ENCODE measurements around the gene NTHL1.

The NTHL1 gene

DNA sequence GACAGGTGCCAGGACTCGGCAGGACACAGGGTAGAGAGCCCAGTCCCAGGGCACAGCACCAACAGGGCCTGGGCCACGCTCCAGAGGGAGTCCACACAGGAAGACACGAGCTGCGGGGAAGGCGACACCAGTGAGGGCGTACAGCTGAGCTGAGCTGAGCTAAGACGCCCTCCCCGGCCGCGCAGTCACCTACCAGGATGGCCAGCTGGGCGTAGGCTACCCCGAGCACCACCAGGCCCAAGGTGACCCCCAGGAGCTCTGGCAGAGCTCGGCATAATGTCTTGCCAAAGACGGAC is 42.8 kb upstream of the NTHL1 start:
- no peak for DNase-seq
- Histone ChIP-seq H3K4me1 (ENCODE audit: control insufficient read depth, insufficient read depth, low read length, poor library complexity, severe bottlenecking) (no peaks in the 10 kb centered on the region), H3K27ac (ENCODE audit: insufficient read depth, low read length, poor library complexity, severe bottlenecking) (no peak overlapping the region), H3K27me3 (replicated peaks; ENCODE audit: control insufficient read depth, insufficient read depth, low read length, poor library complexity, severe bottlenecking) (no peaks in the 10 kb centered on the region), H3K9me3 (ENCODE audit: control insufficient read depth, low read length) (no peaks in the 10 kb centered on the region), H3K4me3 (ENCODE audit: insufficient read depth, low read depth, low read length, poor library complexity, severe bottlenecking) (no peak overlapping the region), H3K36me3 (ENCODE audit: control insufficient read depth, insufficient read depth, low read length) (peaks cover 52% of the 10 kb centered on the region)

DNA sequence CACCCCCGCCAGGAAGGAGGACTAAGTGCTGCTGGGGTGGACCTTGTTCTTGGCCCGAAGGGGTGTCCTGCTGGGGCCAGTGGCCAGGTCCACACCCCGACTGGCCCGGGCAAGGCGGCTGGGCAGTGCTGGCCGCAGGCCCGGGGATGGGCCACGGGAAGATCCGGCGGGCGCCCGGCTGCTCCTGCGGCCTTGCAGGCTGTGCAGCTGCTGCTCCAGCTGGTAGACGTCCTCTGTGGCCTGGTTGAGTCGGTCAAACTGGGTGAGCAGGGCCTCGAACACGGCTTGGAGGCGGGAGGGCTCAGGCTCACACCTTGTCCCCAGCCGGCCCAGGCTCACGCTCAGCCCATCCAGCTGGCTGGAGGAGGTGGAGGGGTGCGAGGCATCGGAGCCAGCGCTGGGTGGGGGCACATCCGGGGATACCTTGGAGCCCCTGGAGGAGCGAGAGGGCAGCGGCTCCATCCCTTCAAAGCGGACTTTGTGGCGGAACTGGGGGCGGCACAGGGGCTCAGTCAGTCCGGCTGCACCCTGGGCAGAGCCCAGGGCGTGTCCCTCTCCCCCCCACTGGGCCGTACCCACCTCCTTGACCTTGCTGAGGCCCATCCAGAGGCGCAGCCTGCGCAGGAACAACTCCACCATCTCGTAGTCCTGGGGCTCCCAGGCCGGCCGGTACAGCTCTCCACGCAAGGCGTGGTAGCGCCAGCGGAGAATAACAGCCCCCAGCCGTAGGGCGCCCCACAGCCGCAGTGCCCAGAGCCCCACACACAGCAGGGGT is 42.3 kb upstream of the NTHL1 start:
- DNase-seq = no peak
- H3K4me3 ChIP-seq (ENCODE audit: insufficient read depth, low read depth, low read length, poor library complexity, severe bottlenecking) = no peak overlapping the region
- H3K9me3 ChIP-seq (ENCODE audit: control insufficient read depth, low read length) = no peaks in the 10 kb centered on the region
- no peaks in the 10 kb centered on the region for H3K27me3 ChIP-seq (replicated peaks; ENCODE audit: control insufficient read depth, insufficient read depth, low read length, poor library complexity, severe bottlenecking)
- peaks cover 55% of the 10 kb centered on the region for H3K36me3 ChIP-seq (ENCODE audit: control insufficient read depth, insufficient read depth, low read length)
- no peak overlapping the region for H3K27ac ChIP-seq (ENCODE audit: insufficient read depth, low read length, poor library complexity, severe bottlenecking)
- H3K4me1 ChIP-seq (ENCODE audit: control insufficient read depth, insufficient read depth, low read length, poor library complexity, severe bottlenecking) = no peaks in the 10 kb centered on the region

DNA sequence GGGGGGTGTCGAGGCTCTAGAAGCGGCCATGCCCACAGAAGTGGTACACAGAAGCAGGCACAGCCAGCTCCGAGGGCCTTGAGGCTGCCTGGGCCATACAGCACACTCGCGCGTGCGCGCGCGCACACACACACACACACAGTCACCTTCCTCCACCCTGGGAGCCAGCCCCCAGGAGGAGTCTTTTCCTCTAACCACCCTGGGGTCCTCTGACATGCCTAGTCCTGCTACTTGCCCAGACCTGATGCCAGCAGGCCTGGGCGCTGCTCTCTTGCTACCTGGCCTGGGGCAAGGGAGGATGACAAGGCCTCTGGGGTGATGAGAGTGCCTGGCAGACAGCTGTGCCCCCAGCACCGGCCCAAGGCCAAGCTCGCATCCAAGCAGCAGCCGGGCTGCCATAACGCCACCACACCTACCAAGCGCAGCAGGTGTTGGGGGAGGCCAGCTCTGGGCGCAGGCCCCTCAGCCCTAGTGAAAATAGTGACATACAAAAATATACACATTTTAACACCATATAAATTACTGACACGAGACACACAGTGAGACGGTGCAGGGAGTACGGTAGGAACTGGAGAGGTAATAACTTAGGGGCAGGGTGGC is 41.2 kb upstream of the NTHL1 start:
- no peaks in the 10 kb centered on the region for H3K27me3 ChIP-seq (replicated peaks; ENCODE audit: control insufficient read depth, insufficient read depth, low read length, poor library complexity, severe bottlenecking)
- peaks cover 62% of the 10 kb centered on the region for H3K36me3 ChIP-seq (ENCODE audit: control insufficient read depth, insufficient read depth, low read length)
- H3K4me3 ChIP-seq (ENCODE audit: insufficient read depth, low read depth, low read length, poor library complexity, severe bottlenecking) = no peak overlapping the region
- DNase-seq = no peak
- H3K9me3 ChIP-seq (ENCODE audit: control insufficient read depth, low read length) = no peaks in the 10 kb centered on the region
- no peak overlapping the region for H3K27ac ChIP-seq (ENCODE audit: insufficient read depth, low read length, poor library complexity, severe bottlenecking)
- H3K4me1 ChIP-seq (ENCODE audit: control insufficient read depth, insufficient read depth, low read length, poor library complexity, severe bottlenecking) = no peaks in the 10 kb centered on the region

DNA sequence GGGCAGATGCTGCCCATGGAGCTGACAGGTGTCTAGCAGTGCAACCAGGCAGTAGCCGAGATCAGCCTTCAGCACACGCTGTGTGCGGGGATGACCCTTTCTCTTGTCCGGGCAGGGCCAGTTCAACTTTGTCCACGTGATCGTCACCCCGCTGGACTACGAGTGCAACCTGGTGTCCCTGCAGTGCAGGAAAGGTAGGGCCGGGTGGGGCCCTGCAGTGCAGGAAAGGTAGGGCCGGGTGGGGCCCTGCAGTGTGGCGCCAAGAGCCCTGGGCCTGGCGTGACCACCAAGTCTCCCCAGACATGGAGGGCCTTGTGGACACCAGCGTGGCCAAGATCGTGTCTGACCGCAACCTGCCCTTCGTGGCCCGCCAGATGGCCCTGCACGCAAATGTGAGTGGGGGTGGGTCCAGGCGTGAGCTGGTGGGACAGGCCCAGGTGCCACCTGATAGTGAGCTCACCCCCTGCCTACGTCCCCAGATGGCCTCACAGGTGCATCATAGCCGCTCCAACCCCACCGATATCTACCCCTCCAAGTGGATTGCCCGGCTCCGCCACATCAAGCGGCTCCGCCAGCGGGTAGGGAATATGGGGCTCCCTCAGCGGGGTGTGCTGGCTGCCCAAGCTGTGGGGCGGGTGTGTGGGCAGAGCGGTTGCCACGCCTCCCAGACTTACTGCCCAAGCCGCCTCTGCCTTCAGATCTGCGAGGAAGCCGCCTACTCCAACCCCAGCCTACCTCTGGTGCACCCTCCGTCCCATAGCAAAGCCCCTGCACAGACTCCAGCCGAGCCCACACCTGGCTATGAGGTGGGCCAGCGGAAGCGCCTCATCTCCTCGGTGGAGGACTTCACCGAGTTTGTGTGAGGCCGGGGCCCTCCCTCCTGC is 40.4 kb upstream of the NTHL1 start:
- Histone ChIP-seq H3K27ac (ENCODE audit: insufficient read depth, low read length, poor library complexity, severe bottlenecking) (no peak overlapping the region), H3K4me1 (ENCODE audit: control insufficient read depth, insufficient read depth, low read length, poor library complexity, severe bottlenecking) (no peaks in the 10 kb centered on the region), H3K4me3 (ENCODE audit: insufficient read depth, low read depth, low read length, poor library complexity, severe bottlenecking) (no peak overlapping the region), H3K27me3 (replicated peaks; ENCODE audit: control insufficient read depth, insufficient read depth, low read length, poor library complexity, severe bottlenecking) (no peaks in the 10 kb centered on the region), H3K9me3 (ENCODE audit: control insufficient read depth, low read length) (no peaks in the 10 kb centered on the region), H3K36me3 (ENCODE audit: control insufficient read depth, insufficient read depth, low read length) (peaks cover 69% of the 10 kb centered on the region)
- no peak for DNase-seq

DNA sequence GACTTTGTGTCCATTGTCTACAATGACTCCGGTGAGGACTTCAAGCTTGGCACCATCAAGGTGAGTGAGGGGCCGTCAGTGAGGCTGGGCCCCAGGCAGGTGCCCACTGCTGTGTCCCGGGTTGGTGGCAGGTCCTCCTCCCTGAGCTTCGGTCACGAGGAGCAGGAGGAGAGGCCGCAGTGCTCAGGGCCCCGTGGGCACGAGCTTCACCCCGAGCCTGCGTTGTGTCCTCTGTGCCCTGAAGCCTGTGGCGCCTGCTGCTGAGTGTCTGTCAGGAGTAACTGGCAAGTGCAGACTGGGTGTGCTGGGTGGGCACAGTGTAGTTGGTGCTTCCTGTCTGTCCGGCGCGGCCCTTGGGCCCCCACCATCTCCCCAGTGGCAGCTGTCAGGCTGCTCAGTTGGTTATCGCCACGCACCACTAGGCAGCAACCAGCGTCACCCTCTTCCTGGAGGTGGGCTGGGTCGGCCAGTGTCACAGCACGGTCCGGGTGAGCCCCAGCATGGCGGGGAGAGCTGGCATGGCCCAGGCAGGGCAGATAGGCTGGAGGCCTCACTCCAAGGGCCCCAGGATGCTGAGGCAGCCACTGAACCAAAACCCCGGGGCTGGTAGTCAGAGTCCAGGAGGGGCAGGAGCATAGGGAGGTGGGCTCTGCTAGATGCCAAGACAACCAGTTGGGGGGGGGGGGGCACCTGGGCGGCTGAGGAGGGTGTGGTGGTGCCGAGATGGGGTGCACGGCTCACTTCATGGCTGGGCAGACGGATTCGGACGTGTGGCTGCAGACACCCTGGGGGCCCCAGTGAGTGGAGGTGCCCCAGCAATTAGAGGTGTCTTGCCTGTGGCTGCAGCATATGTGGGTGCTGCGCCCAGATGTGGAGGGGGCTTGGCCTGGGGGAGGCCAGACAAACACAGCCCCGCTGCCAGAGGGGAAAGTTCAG is 39.4 kb upstream of the NTHL1 start:
- H3K36me3 ChIP-seq (ENCODE audit: control insufficient read depth, insufficient read depth, low read length) = peaks cover 76% of the 10 kb centered on the region

DNA sequence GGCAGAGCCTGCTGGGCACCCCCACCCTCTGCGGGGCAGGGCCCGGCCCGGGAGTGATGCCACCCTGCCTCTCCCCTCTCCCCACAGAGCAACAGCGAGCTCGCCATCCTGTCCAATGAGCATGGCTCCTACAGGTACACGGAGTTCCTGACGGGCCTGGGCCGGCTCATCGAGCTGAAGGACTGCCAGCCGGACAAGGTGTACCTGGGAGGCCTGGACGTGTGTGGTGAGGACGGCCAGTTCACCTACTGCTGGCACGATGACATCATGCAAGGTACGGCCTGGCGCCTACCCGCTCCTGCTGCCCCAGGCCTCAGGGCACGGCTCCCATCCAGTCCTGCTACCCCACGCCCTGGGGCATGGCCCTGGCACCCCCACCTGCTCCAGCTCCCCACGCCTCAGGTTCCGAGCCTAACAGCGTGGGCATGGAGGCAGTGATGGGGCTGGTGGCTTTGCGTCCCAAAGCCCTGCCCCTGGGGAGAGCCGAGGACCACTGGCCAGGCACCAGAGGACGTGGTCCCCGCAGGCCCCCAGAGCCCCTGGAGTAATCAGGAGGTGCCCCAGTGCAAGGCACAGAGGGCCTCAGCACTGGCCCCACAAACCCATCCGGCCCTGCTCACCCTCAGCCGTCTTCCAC is 38.6 kb upstream of the NTHL1 start:
- Histone ChIP-seq H3K27ac (ENCODE audit: insufficient read depth, low read length, poor library complexity, severe bottlenecking) (no peak overlapping the region), H3K9me3 (ENCODE audit: control insufficient read depth, low read length) (no peaks in the 10 kb centered on the region), H3K36me3 (ENCODE audit: control insufficient read depth, insufficient read depth, low read length) (peaks cover 85% of the 10 kb centered on the region), H3K27me3 (replicated peaks; ENCODE audit: control insufficient read depth, insufficient read depth, low read length, poor library complexity, severe bottlenecking) (no peaks in the 10 kb centered on the region), H3K4me1 (ENCODE audit: control insufficient read depth, insufficient read depth, low read length, poor library complexity, severe bottlenecking) (no peaks in the 10 kb centered on the region), H3K4me3 (ENCODE audit: insufficient read depth, low read depth, low read length, poor library complexity, severe bottlenecking) (no peak overlapping the region)
- DNase-seq = no peak

More for the DNA sequence above, 39.4 kb upstream of the NTHL1 start:
- Histone ChIP-seq H3K4me1 (ENCODE audit: control insufficient read depth, insufficient read depth, low read length, poor library complexity, severe bottlenecking) (no peaks in the 10 kb centered on the region), H3K4me3 (ENCODE audit: insufficient read depth, low read depth, low read length, poor library complexity, severe bottlenecking) (no peak overlapping the region), H3K9me3 (ENCODE audit: control insufficient read depth, low read length) (no peaks in the 10 kb centered on the region), H3K27me3 (replicated peaks; ENCODE audit: control insufficient read depth, insufficient read depth, low read length, poor library complexity, severe bottlenecking) (no peaks in the 10 kb centered on the region), H3K27ac (ENCODE audit: insufficient read depth, low read length, poor library complexity, severe bottlenecking) (no peak overlapping the region)
- DNase-seq = no peak

DNA sequence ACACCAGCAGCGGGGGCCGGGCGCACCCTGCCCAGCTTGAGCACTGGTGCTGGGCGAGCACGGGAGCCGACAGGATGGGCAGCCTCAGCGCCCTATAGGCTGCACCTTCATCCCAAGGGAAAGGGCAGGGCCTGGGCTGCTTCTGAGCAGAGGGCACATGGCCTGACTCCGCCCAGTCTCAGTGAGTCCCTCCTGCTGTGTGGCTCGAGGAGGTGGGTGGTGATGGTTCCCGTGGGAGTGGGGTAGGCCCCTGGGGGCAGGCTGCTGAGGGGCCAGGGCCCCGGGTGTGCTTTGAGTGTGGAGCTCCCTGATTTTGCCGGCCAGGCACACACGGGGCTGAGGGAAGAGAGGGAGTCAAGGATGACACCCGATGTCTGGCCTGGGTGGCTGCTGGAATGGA is 38.0 kb upstream of the NTHL1 start:
- Histone ChIP-seq H3K27me3 (replicated peaks; ENCODE audit: control insufficient read depth, insufficient read depth, low read length, poor library complexity, severe bottlenecking) (no peaks in the 10 kb centered on the region), H3K27ac (ENCODE audit: insufficient read depth, low read length, poor library complexity, severe bottlenecking) (no peak overlapping the region), H3K4me3 (ENCODE audit: insufficient read depth, low read depth, low read length, poor library complexity, severe bottlenecking) (no peak overlapping the region), H3K9me3 (ENCODE audit: control insufficient read depth, low read length) (no peaks in the 10 kb centered on the region), H3K4me1 (ENCODE audit: control insufficient read depth, insufficient read depth, low read length, poor library complexity, severe bottlenecking) (no peaks in the 10 kb centered on the region), H3K36me3 (ENCODE audit: control insufficient read depth, insufficient read depth, low read length) (peaks cover 89% of the 10 kb centered on the region)
- no peak for DNase-seq

DNA sequence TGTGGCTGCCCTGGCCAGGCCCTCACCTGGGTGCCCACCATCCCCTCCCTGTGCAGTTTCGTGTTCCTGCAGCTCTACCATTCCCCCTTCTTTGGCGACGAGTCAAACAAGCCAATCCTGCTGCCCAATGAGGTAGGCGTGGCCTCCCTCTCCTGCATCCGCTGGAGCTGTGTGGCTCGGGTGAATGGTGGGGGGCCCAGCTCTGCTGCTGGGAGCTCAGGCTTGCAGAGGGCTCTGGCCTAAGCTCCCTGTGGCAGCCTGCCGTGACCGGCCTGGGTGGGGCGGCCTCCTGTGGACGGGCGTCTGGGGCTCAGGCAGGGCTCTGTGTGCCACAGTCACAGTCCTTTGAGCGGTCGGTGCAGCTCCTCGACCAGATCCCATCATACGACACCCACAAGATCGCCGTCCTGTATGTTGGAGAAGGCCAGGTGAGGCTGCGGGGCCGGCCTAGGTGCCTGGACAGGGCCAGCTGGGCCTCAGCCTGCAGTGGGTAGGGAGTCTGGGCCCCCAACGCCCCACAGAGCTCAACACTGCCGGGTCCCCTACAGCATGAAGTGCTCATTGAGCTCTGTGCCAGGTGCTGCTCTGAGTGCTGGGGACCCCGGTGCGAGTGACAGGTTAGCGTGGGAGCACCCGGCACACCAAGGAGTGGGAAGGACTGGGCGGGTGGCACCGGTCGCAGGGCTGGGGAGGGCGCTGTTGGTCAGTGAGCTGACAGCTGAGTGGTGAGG is 37.4 kb upstream of the NTHL1 start:
- H3K9me3 ChIP-seq (ENCODE audit: control insufficient read depth, low read length) = no peaks in the 10 kb centered on the region
- DNase-seq = no peak
- H3K4me1 ChIP-seq (ENCODE audit: control insufficient read depth, insufficient read depth, low read length, poor library complexity, severe bottlenecking) = no peaks in the 10 kb centered on the region
- H3K27ac ChIP-seq (ENCODE audit: insufficient read depth, low read length, poor library complexity, severe bottlenecking) = no peak overlapping the region
- peaks cover 86% of the 10 kb centered on the region for H3K36me3 ChIP-seq (ENCODE audit: control insufficient read depth, insufficient read depth, low read length)
- no peak overlapping the region for H3K4me3 ChIP-seq (ENCODE audit: insufficient read depth, low read depth, low read length, poor library complexity, severe bottlenecking)
- H3K27me3 ChIP-seq (replicated peaks; ENCODE audit: control insufficient read depth, insufficient read depth, low read length, poor library complexity, severe bottlenecking) = no peaks in the 10 kb centered on the region

Data from effector memory CD4-positive, alpha-beta T cell (primary cell).